ENCODE data around the gene ERG. TPM values are rescaled to one million over a fixed set of nuclear protein-coding genes. Genes with fewer than 3 reads are reported as not detected.

Gene ERG
- total and polyA plus RNA-seq, 2 of the 8 experiments (the other 6 are each of a cell fraction or from before 2014, with no cell fraction given) = 1.0 to 3.0 TPM

GRCh38 chr21:38439957-38440356 lies 58.3 kb downstream of the ERG start:
- FAIRE-seq (no peak), DNase-seq (ENCODE audit: low read depth in 1 of 2, low spot score in 2 of 2) (no peak)
- no peaks in the 10 kb centered on the region; a peak in 1 of 7 replicates for H3K27me3 ChIP-seq (replicated peaks in 1 of 4; ENCODE audit: control insufficient read depth in 3 of 4, extremely low read depth in 1 of 4, insufficient read depth in 3 of 4, low read length in 3 of 4)
- TF ChIP-seq JUN (IDR thresholded peaks at IDR 0.05; ENCODE audit: low read depth, low read length) = no peak
- TF ChIP-seq TAF7 (optimal IDR thresholded peaks at IDR 0.05; ENCODE audit: borderline replicate concordance, low read depth, low read length) = no peak
- TF ChIP-seq POU5F1 (IDR thresholded peaks at IDR 0.05; ENCODE audit: low read depth, low read length) = no peak
- no peak for TF ChIP-seq TEAD4 (IDR thresholded peaks at IDR 0.05; ENCODE audit: low read depth, low read length)
- TF ChIP-seq CBX5 (IDR thresholded peaks at IDR 0.05; ENCODE audit: low read depth, low read length) = no peak
- no peak for TF ChIP-seq CHD1 (IDR thresholded peaks at IDR 0.05; ENCODE audit: low read depth, low read length)
- TF ChIP-seq POLR2A (IDR thresholded peaks at IDR 0.05; ENCODE audit: control extremely low read depth in 1 of 2, low read depth in 2 of 2, low read length in 2 of 2) = no peak
- TF ChIP-seq FOSL1 (IDR thresholded peaks at IDR 0.05; ENCODE audit: insufficient read depth, low read depth, low read length) = no peak
- no peak for TF ChIP-seq RBBP5 (IDR thresholded peaks at IDR 0.05; ENCODE audit: borderline replicate concordance, low read depth, low read length)
- no peak for TF ChIP-seq SRF (IDR thresholded peaks at IDR 0.05; ENCODE audit: low read depth, low read length)
- TF ChIP-seq SP1 (IDR thresholded peaks at IDR 0.05; ENCODE audit: low read depth, low read length) = no peak
- no peak for TF ChIP-seq YY1 (IDR thresholded peaks at IDR 0.05; ENCODE audit: low read depth, low read length)
- POLR2A ChIA-PET (ENCODE audit: partially characterized antibody) = no interaction called here
- H2BK15ac ChIP-seq (ENCODE audit: low read length) = 0 out of 2 replicates have a peak overlapping the region, but pooled peaks have one; percentile 16
- no peak overlapping the region for H3K23ac ChIP-seq (ENCODE audit: insufficient read length)
- no peaks in the 10 kb centered on the region for H3K4me1 ChIP-seq (replicated peaks in 1 of 4; ENCODE audit: control insufficient read depth in 3 of 4, insufficient read depth in 4 of 4, low read length in 3 of 4)
- H3K23me2 ChIP-seq (ENCODE audit: low read depth, low read length) = no peaks in the 10 kb centered on the region
- no peak overlapping the region for H3K56ac ChIP-seq (replicated peaks; ENCODE audit: insufficient read length, low read depth, low read length)
- no peak overlapping the region for H3K9ac ChIP-seq (replicated peaks in 1 of 4; ENCODE audit: extremely low read depth in 1 of 4, low read depth in 3 of 4, low read length in 3 of 4)
- CTCF ChIA-PET (ENCODE audit: partially characterized antibody) = interaction anchor here (0.8 to 2.1 kb wide), 3 partner anchors 8 to 87 kb away, joined by 3 to 6 read pairs (median 3); no protein-coding TSS in a partner anchor
- no peaks in the 10 kb centered on the region for H3K79me2 ChIP-seq (ENCODE audit: control insufficient read depth in 1 of 2, insufficient read depth in 2 of 2, low read length in 2 of 2)
- no peak overlapping the region for H3K18ac ChIP-seq (ENCODE audit: extremely low read depth, low read length)
- no peak overlapping the region for H2BK12ac ChIP-seq (ENCODE audit: low read depth, low read length)
- H4K20me1 ChIP-seq (replicated peaks in 1 of 2; ENCODE audit: control insufficient read depth in 1 of 2, insufficient read depth in 2 of 2, low read length in 2 of 2) = no peaks in the 10 kb centered on the region
- no peak overlapping the region for H2BK120ac ChIP-seq (replicated peaks; ENCODE audit: low read depth, low read length)
- no peak overlapping the region for H3K27ac ChIP-seq (ENCODE audit: low read depth, low read length)
- H2AFZ ChIP-seq (ENCODE audit: low read length) = no peak overlapping the region
- H3K14ac ChIP-seq (ENCODE audit: insufficient read length) = no peak overlapping the region
- H3K4me2 ChIP-seq (ENCODE audit: insufficient read depth in 1 of 2, low read depth in 2 of 2, low read length in 2 of 2) = no peak overlapping the region
- H2AK5ac ChIP-seq (ENCODE audit: low read depth, low read length) = no peak overlapping the region
- H4K8ac ChIP-seq (ENCODE audit: extremely low read depth, insufficient read depth, low read length) = no peak overlapping the region
- no peaks in the 10 kb centered on the region for H3K79me1 ChIP-seq (ENCODE audit: low read depth, low read length)
- H3K4me3 ChIP-seq (ENCODE audit: extremely low read depth in 1 of 4, insufficient read depth in 2 of 4, low read depth in 3 of 4, low read length in 4 of 4) = no peak overlapping the region
- no peak overlapping the region for H4K91ac ChIP-seq (replicated peaks; ENCODE audit: insufficient read length, low read length)
- no peak overlapping the region for H2BK5ac ChIP-seq (ENCODE audit: low read depth, low read length)
- H2BK20ac ChIP-seq (ENCODE audit: low read length) = no peak overlapping the region
- H3K36me3 ChIP-seq (ENCODE audit: control insufficient read depth in 2 of 4, insufficient read depth in 4 of 4, low read length in 3 of 4) = no peaks in the 10 kb centered on the region
- no peak overlapping the region for H3K4ac ChIP-seq (replicated peaks; ENCODE audit: insufficient read length, low read depth, low read length)
- no peaks in the 10 kb centered on the region for H3K9me3 ChIP-seq (ENCODE audit: insufficient read depth in 2 of 2, low read depth in 1 of 2, low read length in 1 of 2)
- 90% methylated on average over 5 of the region's 5 CpGs; no CpG with 5 or more reads in 1 of the 2 experiments for WGBS, 2 experiments (ENCODE audit: extremely low coverage in 1 of 2, insufficient coverage in 1 of 2, insufficient read length in 1 of 2, insufficient replicate concordance in 2 of 2, low coverage in 1 of 2, low lambda C conversion rate in 2 of 2, missing lambda C conversion rate in 1 of 2)
- H4K5ac ChIP-seq (ENCODE audit: insufficient read length, low read depth, low read length) = no peak overlapping the region

Data from H1 (cell line).